Stimulated activated CD4-positive, alpha-beta T cell treated with anti-CD3 and anti-CD28 coated beads, TNF-alpha, amount 100 ng/mL, for 24 hours (primary cell): ENCODE results near the gene VWA1.
"Not testable (repeated sequence)": the region's sequence is repeated elsewhere in the genome, so short reads cannot be mapped to it uniquely, and the experiment has no call there.

ENCODE experiments used
- DNase-seq, 3 experiments: peaks; one replicate each; pipeline ENCODE4 v3.0.0-alpha.2; 2020; ENCODE audit warnings: low read depth in 3 of 3

Gene VWA1

GRCh38 chr1:1435106-1435903 lies at the start of gene VWA1:
Gene VWA1 (plus strand): TSS chr1:1435690. CDS start chr1:1435749, 59 bp downstream.
- peak; percentile 27 to 69 (median 49) for DNase-seq

- DNase-seq = no peak
These were observed 49.6 kb upstream of the VWA1 start for GRCh38 chr1:1385931-1386330.

- DNase-seq = no peak
These were observed 48.1 kb upstream of the VWA1 start for GRCh38 chr1:1387098-1388077.

- DNase-seq = no peak
These were observed 47.4 kb upstream of the VWA1 start for GRCh38 chr1:1388078-1388472.

- DNase-seq = no peak
These were observed 44.8 kb upstream of the VWA1 start for GRCh38 chr1:1390675-1391074.

GRCh38 chr1:1391225-1391624 lies 44.3 kb upstream of the VWA1 start:
- DNase-seq = no peak

- DNase-seq = no peak
These were observed 42.5 kb upstream of the VWA1 start for GRCh38 chr1:1393014-1393413.

- DNase-seq = no peak
These were observed 42.1 kb upstream of the VWA1 start for GRCh38 chr1:1393428-1393827.

GRCh38 chr1:1394116-1394515 lies 41.4 kb upstream of the VWA1 start:
- DNase-seq = no peak

- DNase-seq = no peak
These were observed 40.3 kb upstream of the VWA1 start for GRCh38 chr1:1395166-1395565.

GRCh38 chr1:1397839-1398523 lies 37.5 kb upstream of the VWA1 start:
- no peak for DNase-seq

GRCh38 chr1:1398677-1399186 lies 36.8 kb upstream of the VWA1 start:
- no peak for DNase-seq

- DNase-seq = peak; percentile 98 to 99 (median 99)
These were observed 36.2 kb upstream of the VWA1 start, which contains the start of gene CCNL2 for GRCh38 chr1:1399187-1399871. Gene CCNL2 (minus strand): TSS chr1:1399335. CDS start chr1:1399306, 29 bp downstream.

GRCh38 chr1:1399872-1400575 lies 35.5 kb upstream of the VWA1 start:
- DNase-seq = no peak

GRCh38 chr1:1400576-1401456 lies 34.7 kb upstream of the VWA1 start:
- DNase-seq = no peak

GRCh38 chr1:1401457-1402010 lies 34.0 kb upstream of the VWA1 start:
- no peak for DNase-seq

GRCh38 chr1:1402072-1402900 lies 33.2 kb upstream of the VWA1 start:
- peak in 1 of 3 experiments; percentile 44 for DNase-seq

GRCh38 chr1:1402901-1403392 lies 32.5 kb upstream of the VWA1 start:
- DNase-seq = not testable (repeated sequence)
